ENCODE measurements around the gene ZNF674. TPM values are rescaled to one million over a fixed set of nuclear protein-coding genes. Genes with fewer than 3 reads are reported as not detected.

The ZNF674 gene
- total RNA-seq, 2 donors from 2014 or later = 4.4 to 4.6 TPM

- no peak overlapping the region for H3K27ac ChIP-seq (ENCODE audit: low read depth, low read length)
Measured at GRCh38 chrX:46459603-46460002, 85.6 kb downstream of the ZNF674 start.

DNA sequence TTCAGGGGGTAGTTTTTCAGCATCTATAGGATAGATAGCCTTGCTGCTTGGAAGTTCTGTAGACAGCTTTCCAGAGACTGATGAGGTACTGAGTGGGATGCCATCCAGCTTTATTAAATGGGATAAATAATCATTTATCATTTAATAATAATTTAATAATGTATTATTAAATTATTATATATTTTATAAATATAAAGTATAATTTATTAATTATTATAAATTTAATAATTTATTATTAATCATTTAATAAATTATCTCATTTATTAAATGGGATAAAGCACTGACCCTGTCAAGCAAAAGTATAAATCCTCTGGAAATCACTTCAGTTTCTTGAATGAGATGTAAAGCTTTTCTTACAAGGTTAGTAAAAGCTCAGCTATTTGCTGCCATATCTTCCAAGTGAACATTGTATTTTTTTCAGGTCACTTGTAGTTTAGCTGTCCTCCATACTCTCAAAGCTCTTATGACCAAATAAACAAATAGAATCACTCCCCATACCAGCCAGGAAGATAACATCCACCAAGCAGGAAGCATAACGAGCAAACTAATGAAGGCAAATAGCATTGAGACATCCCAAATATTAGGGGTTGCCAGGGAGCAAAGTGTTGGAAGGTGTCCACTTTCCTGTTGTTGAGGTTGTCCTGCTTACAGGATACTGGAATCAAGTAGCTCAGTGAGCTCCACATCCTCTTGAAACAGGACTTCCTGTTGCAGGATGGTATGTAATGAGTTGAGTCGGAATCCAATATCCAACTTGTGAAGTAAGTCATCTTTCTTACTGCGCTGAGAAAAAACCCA, 88.9 kb downstream of the ZNF674 start:
- no peaks in the 10 kb centered on the region for H3K9me3 ChIP-seq (ENCODE audit: control insufficient read depth, low read length)
- no peak for DNase-seq
- peaks cover 14% of the 10 kb centered on the region for H3K36me3 ChIP-seq (ENCODE audit: control insufficient read depth, insufficient read depth, low read length)
- H3K4me1 ChIP-seq (ENCODE audit: control insufficient read depth, insufficient read depth, low read length) = no peaks in the 10 kb centered on the region
- H3K4me3 ChIP-seq (ENCODE audit: low read length) = no peak overlapping the region
- Mint-ChIP-seq H3K4me3 (no peak overlapping the region), H3K27ac (no peak overlapping the region), H3K9me3 (peaks cover 38% of the 10 kb centered on the region), H3K4me1 (no peaks in the 10 kb centered on the region), H3K27me3 (ENCODE audit: insufficient read depth) (no peaks in the 10 kb centered on the region), H3K36me3 (ENCODE audit: low read depth) (peaks cover 22% of the 10 kb centered on the region)
- no peaks in the 10 kb centered on the region for H3K27me3 ChIP-seq (ENCODE audit: control insufficient read depth, insufficient read depth, low read length, poor library complexity, severe bottlenecking)
- TF ChIP-seq, protein P1, sequence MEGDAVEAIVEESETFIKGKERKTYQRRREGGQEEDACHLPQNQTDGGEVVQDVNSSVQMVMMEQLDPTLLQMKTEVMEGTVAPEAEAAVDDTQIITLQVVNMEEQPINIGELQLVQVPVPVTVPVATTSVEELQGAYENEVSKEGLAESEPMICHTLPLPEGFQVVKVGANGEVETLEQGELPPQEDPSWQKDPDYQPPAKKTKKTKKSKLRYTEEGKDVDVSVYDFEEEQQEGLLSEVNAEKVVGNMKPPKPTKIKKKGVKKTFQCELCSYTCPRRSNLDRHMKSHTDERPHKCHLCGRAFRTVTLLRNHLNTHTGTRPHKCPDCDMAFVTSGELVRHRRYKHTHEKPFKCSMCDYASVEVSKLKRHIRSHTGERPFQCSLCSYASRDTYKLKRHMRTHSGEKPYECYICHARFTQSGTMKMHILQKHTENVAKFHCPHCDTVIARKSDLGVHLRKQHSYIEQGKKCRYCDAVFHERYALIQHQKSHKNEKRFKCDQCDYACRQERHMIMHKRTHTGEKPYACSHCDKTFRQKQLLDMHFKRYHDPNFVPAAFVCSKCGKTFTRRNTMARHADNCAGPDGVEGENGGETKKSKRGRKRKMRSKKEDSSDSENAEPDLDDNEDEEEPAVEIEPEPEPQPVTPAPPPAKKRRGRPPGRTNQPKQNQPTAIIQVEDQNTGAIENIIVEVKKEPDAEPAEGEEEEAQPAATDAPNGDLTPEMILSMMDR (conservative IDR thresholded peaks at IDR 0.05) = no peak
- H3K9ac ChIP-seq (ENCODE audit: extremely low read depth, low read length, poor library complexity, severe bottlenecking) = no peak overlapping the region
- no peak overlapping the region for H3K27ac ChIP-seq (ENCODE audit: low read depth, low read length)
- 97 to 100% methylated on average over 1 to 3 of the region's 3 CpGs for WGBS, 2 experiments (ENCODE audit: insufficient coverage in 1 of 2, insufficient read length in 1 of 2)

More at GRCh38 chrX:46459603-46460002, 85.6 kb downstream of the ZNF674 start:
- no peaks in the 10 kb centered on the region for H3K9me3 ChIP-seq (ENCODE audit: control insufficient read depth, low read length)
- H3K4me1 Mint-ChIP-seq = no peaks in the 10 kb centered on the region
- no peak overlapping the region for H3K4me3 Mint-ChIP-seq
- peaks cover 47% of the 10 kb centered on the region for H3K9me3 Mint-ChIP-seq
- H3K36me3 Mint-ChIP-seq (ENCODE audit: low read depth) = peaks cover 20% of the 10 kb centered on the region
- 92% methylated on average over 2 of the region's 3 CpGs; no CpG with 5 or more reads in 1 of the 2 experiments for WGBS, 2 experiments (ENCODE audit: insufficient coverage in 1 of 2, insufficient read length in 1 of 2)
- no peaks in the 10 kb centered on the region for H3K27me3 ChIP-seq (ENCODE audit: control insufficient read depth, insufficient read depth, low read length, poor library complexity, severe bottlenecking)
- no peak overlapping the region for H3K27ac Mint-ChIP-seq
- DNase-seq = no peak
- no peak overlapping the region for H3K4me3 ChIP-seq (ENCODE audit: low read length)
- H3K4me1 ChIP-seq (ENCODE audit: control insufficient read depth, insufficient read depth, low read length) = no peaks in the 10 kb centered on the region
- H3K9ac ChIP-seq (ENCODE audit: extremely low read depth, low read length, poor library complexity, severe bottlenecking) = no peak overlapping the region
- H3K36me3 ChIP-seq (ENCODE audit: control insufficient read depth, insufficient read depth, low read length) = no peaks in the 10 kb centered on the region
- TF ChIP-seq, protein P1 (conservative IDR thresholded peaks at IDR 0.05) = no peak
- H3K27me3 Mint-ChIP-seq (ENCODE audit: insufficient read depth) = no peaks in the 10 kb centered on the region

Other genes with a start within 250 kb of the ZNF674 start
- 1 to 10 TPM; 1.6 to 4.2 TPM for gene CHST7, start 28.3 kb upstream of the ZNF674 start, total RNA-seq
- 10 to 100 TPM; 23.7 to 25.3 TPM for gene SLC9A7, start 213.7 kb upstream of the ZNF674 start, total RNA-seq

All from endodermal cell (in vitro differentiated cells).